ENCODE data around the gene TTC6.

TTC6 gene

GRCh38 chr14:37638599-37638998 is 43.2 kb downstream of the TTC6 start:
- Histone ChIP-seq H3K4me2 (ENCODE audit: insufficient read depth, low read length) (no peak overlapping the region), H2AFZ (ENCODE audit: low read depth, low read length) (no peak overlapping the region), H3K9ac (ENCODE audit: low read depth, low read length) (no peak overlapping the region), H3K27ac (ENCODE audit: low read length) (no peak overlapping the region), H3K4me1 (ENCODE audit: insufficient read depth, low read length) (no peaks in the 10 kb centered on the region), H4K20me1 (ENCODE audit: insufficient read depth, low read length) (no peaks in the 10 kb centered on the region), H3K27me3 (ENCODE audit: insufficient read depth, low read length, poor library complexity) (no peaks in the 10 kb centered on the region), H3K79me2 (ENCODE audit: insufficient read depth, low read length) (no peaks in the 10 kb centered on the region), H3K36me3 (ENCODE audit: insufficient read depth, low read length) (no peaks in the 10 kb centered on the region), H3K9me3 (ENCODE audit: insufficient read depth, low read length, severe bottlenecking) (no peaks in the 10 kb centered on the region), H3K4me3 (ENCODE audit: low read depth in 1 of 2, low read length in 2 of 2) (no peak overlapping the region)
- TF ChIP-seq EZH2 (IDR thresholded peaks at IDR 0.05; ENCODE audit: borderline replicate concordance, low read depth, low read length, severe bottlenecking) (no peak), CTCF (IDR thresholded peaks at IDR 0.05; ENCODE audit: borderline replicate concordance, extremely low read depth, low read length, poor library complexity, severe bottlenecking) (no peak)
- ATAC-seq (ENCODE audit: insufficient read depth, low read depth): no peak
- DNase-seq: no peak

DNA sequence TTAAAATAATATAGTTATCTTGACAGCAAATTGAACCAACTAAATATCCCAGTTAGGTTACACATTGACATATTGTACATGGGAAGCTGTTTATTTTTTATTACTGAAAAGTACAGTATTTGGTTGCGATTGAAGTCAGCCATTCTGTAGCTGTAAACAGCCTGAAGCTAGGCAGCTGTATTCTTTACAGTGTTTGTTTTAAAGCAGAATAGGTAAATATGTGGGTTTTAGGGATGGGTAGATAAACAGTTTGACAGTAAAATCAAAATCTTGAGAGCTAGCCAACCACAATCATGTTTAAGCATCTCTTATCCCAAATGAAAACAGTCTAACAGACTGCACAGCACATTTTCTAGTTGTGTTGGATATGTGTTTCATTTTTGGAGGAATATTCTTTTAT is 45.7 kb downstream of the TTC6 start:
- H3K4me2 ChIP-seq (ENCODE audit: insufficient read depth, low read length): no peak overlapping the region
- DNase-seq (no peak), ATAC-seq (ENCODE audit: insufficient read depth, low read depth) (no peak)

GRCh38 chr14:37642125-37642524 is 46.7 kb downstream of the TTC6 start:
- ATAC-seq (ENCODE audit: insufficient read depth, low read depth) (no peak), DNase-seq (no peak)
- no peaks in the 10 kb centered on the region for H4K20me1 ChIP-seq (ENCODE audit: insufficient read depth, low read length)
- no peak overlapping the region for H3K4me3 ChIP-seq (ENCODE audit: low read depth in 1 of 2, low read length in 2 of 2)
- no peak overlapping the region for H3K27ac ChIP-seq (ENCODE audit: low read length)
- H3K27me3 ChIP-seq (ENCODE audit: insufficient read depth, low read length, poor library complexity): no peaks in the 10 kb centered on the region
- H3K4me2 ChIP-seq (ENCODE audit: insufficient read depth, low read length): no peak overlapping the region
- no peaks in the 10 kb centered on the region for H3K36me3 ChIP-seq (ENCODE audit: insufficient read depth, low read length)
- no peaks in the 10 kb centered on the region for H3K4me1 ChIP-seq (ENCODE audit: insufficient read depth, low read length)
- no peaks in the 10 kb centered on the region for H3K9me3 ChIP-seq (ENCODE audit: insufficient read depth, low read length, severe bottlenecking)
- TF ChIP-seq CTCF (IDR thresholded peaks at IDR 0.05; ENCODE audit: borderline replicate concordance, extremely low read depth, low read length, poor library complexity, severe bottlenecking): no peak
- TF ChIP-seq EZH2 (IDR thresholded peaks at IDR 0.05; ENCODE audit: borderline replicate concordance, low read depth, low read length, severe bottlenecking): no peak
- no peak overlapping the region for H2AFZ ChIP-seq (ENCODE audit: low read depth, low read length)
- H3K9ac ChIP-seq (ENCODE audit: low read depth, low read length): no peak overlapping the region
- no peaks in the 10 kb centered on the region for H3K79me2 ChIP-seq (ENCODE audit: insufficient read depth, low read length)

More for the DNA sequence above, 45.7 kb downstream of the TTC6 start:
- no peak overlapping the region for H3K9ac ChIP-seq (ENCODE audit: low read depth, low read length)
- no peaks in the 10 kb centered on the region for H3K36me3 ChIP-seq (ENCODE audit: insufficient read depth, low read length)
- H2AFZ ChIP-seq (ENCODE audit: low read depth, low read length): no peak overlapping the region
- no peak overlapping the region for H3K27ac ChIP-seq (ENCODE audit: low read length)
- TF ChIP-seq CTCF (IDR thresholded peaks at IDR 0.05; ENCODE audit: borderline replicate concordance, extremely low read depth, low read length, poor library complexity, severe bottlenecking): no peak
- TF ChIP-seq EZH2 (IDR thresholded peaks at IDR 0.05; ENCODE audit: borderline replicate concordance, low read depth, low read length, severe bottlenecking): no peak
- no peaks in the 10 kb centered on the region for H3K9me3 ChIP-seq (ENCODE audit: insufficient read depth, low read length, severe bottlenecking)
- no peaks in the 10 kb centered on the region for H3K27me3 ChIP-seq (ENCODE audit: insufficient read depth, low read length, poor library complexity)
- H4K20me1 ChIP-seq (ENCODE audit: insufficient read depth, low read length): no peaks in the 10 kb centered on the region
- no peaks in the 10 kb centered on the region for H3K79me2 ChIP-seq (ENCODE audit: insufficient read depth, low read length)
- H3K4me3 ChIP-seq (ENCODE audit: low read depth in 1 of 2, low read length in 2 of 2): no peak overlapping the region
- no peaks in the 10 kb centered on the region for H3K4me1 ChIP-seq (ENCODE audit: insufficient read depth, low read length)

DNA sequence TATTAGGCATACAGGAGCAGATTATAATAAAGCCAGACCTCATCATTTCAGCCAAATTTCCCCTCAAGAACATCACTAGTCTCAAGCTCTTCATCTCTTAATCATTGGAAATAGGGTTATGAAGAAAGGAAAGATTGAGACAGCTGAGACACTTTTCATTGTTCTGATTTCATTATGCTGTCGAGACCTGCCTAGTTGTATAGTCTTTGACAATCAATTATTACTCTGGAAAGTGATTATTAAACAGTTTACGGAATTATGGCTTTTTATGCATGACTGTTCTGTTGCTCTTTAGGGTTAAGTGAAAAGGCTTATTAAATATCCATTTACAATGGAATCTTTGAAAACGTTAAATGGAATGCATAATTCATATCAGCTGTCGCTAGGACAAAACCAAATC is 48.3 kb downstream of the TTC6 start:
- no peak for ATAC-seq (ENCODE audit: insufficient read depth, low read depth)
- no peak overlapping the region for H3K27ac ChIP-seq (ENCODE audit: low read length)

More for the DNA sequence above, 48.3 kb downstream of the TTC6 start:
- Histone ChIP-seq H3K27me3 (ENCODE audit: insufficient read depth, low read length, poor library complexity) (no peaks in the 10 kb centered on the region), H3K4me2 (ENCODE audit: insufficient read depth, low read length) (no peak overlapping the region), H3K36me3 (ENCODE audit: insufficient read depth, low read length) (no peaks in the 10 kb centered on the region), H3K79me2 (ENCODE audit: insufficient read depth, low read length) (no peaks in the 10 kb centered on the region), H3K4me1 (ENCODE audit: insufficient read depth, low read length) (no peaks in the 10 kb centered on the region), H3K9me3 (ENCODE audit: insufficient read depth, low read length, severe bottlenecking) (no peaks in the 10 kb centered on the region), H4K20me1 (ENCODE audit: insufficient read depth, low read length) (no peaks in the 10 kb centered on the region), H3K9ac (ENCODE audit: low read depth, low read length) (no peak overlapping the region), H2AFZ (ENCODE audit: low read depth, low read length) (no peak overlapping the region), H3K4me3 (ENCODE audit: low read depth in 1 of 2, low read length in 2 of 2) (no peak overlapping the region)
- no peak for DNase-seq
- no peak for TF ChIP-seq CTCF (IDR thresholded peaks at IDR 0.05; ENCODE audit: borderline replicate concordance, extremely low read depth, low read length, poor library complexity, severe bottlenecking)
- TF ChIP-seq EZH2 (IDR thresholded peaks at IDR 0.05; ENCODE audit: borderline replicate concordance, low read depth, low read length, severe bottlenecking): no peak

Measured in DND-41 (cell line).